Chondrocyte (in vitro differentiated cells): Measurements from ENCODE around the gene SLC5A6. TPM values are rescaled to one million over a fixed set of nuclear protein-coding genes. Genes with fewer than 3 reads are reported as not detected.
A peak's percentile ranks its signal among the peaks of the same experiment; 100 is the strongest.

Experiments
- DNase-seq: peaks from one replicate; pipeline ENCODE4 v3.0.0; 2021; ENCODE audit warnings: mixed read lengths, low spot score
- H3K27ac Mint-ChIP-seq: one replicate; pipeline ENCODE4 v1.8.0; 2021; ENCODE audit warnings: mild to moderate bottlenecking, moderate library complexity, mixed read lengths; ENCODE audit not compliant: unreplicated experiment
- H3K27me3 Mint-ChIP-seq: 2 replicates; pipeline ENCODE4 v1.8.0; 2021; ENCODE audit warnings: low read depth, mixed read lengths
- H3K36me3 Mint-ChIP-seq: 2 replicates; pipeline ENCODE4 v1.8.0; 2021; ENCODE audit warnings: low read depth, mixed read lengths
- H3K4me1 Mint-ChIP-seq: 2 replicates; pipeline ENCODE4 v1.8.0; 2021; ENCODE audit warnings: low read depth, mild to moderate bottlenecking, mixed read lengths
- H3K4me3 Mint-ChIP-seq: one replicate; pipeline ENCODE4 v1.8.0; 2021; ENCODE audit warnings: mild to moderate bottlenecking, moderate library complexity, mixed read lengths; ENCODE audit not compliant: unreplicated experiment
- H3K9me3 Mint-ChIP-seq: 2 replicates; pipeline ENCODE4 v1.8.0; 2021; ENCODE audit warnings: low read depth, mixed read lengths
- CTCF ChIP-seq: fragments of 200-600 bp; sonication (generic); IDR thresholded peaks from 2 replicates; pipeline ENCODE4 v1.5.0; 2021; ENCODE audit warnings: antibody characterized with exemption, mild to moderate bottlenecking, moderate library complexity
- total RNA-seq: library from RNA; stranded (reverse); gene quantifications from 3 replicates; pipeline ENCODE4 v1.2.1, GENCODE V29; 2021

Gene SLC5A6
- total RNA-seq, 1 donor from 2014 or later = 24.3 TPM

GRCh38 chr2:27241761-27242613, 29.9 kb upstream of the SLC5A6 start:
- TF ChIP-seq CTCF = no peak
- Mint-ChIP-seq H3K4me3 (no peak overlapping the region), H3K9me3 (no peaks in the 10 kb centered on the region), H3K4me1 (no peaks in the 10 kb centered on the region), H3K27ac (no peak overlapping the region), H3K36me3 (peaks cover 57% of the 10 kb centered on the region), H3K27me3 (no peaks in the 10 kb centered on the region)
- no peak for DNase-seq

GRCh38 chr2:27240406-27240805, 28.3 kb upstream of the SLC5A6 start:
- Mint-ChIP-seq H3K4me1 (no peaks in the 10 kb centered on the region), H3K27me3 (no peaks in the 10 kb centered on the region), H3K4me3 (no peak overlapping the region), H3K9me3 (no peaks in the 10 kb centered on the region), H3K27ac (no peak overlapping the region), H3K36me3 (peaks cover 68% of the 10 kb centered on the region)
- TF ChIP-seq CTCF = no peak
- DNase-seq = peak; percentile 68

GRCh38 chr2:27238976-27239375, 26.9 kb upstream of the SLC5A6 start:
- Mint-ChIP-seq H3K4me3 (no peak overlapping the region), H3K4me1 (no peaks in the 10 kb centered on the region), H3K27ac (no peak overlapping the region), H3K9me3 (no peaks in the 10 kb centered on the region), H3K27me3 (no peaks in the 10 kb centered on the region), H3K36me3 (peaks cover 76% of the 10 kb centered on the region)
- no peak for TF ChIP-seq CTCF
- DNase-seq = peak; percentile 72

- no peaks in the 10 kb centered on the region for H3K27me3 Mint-ChIP-seq
- H3K4me3 Mint-ChIP-seq = no peak overlapping the region
- peaks cover 76% of the 10 kb centered on the region for H3K36me3 Mint-ChIP-seq
- no peaks in the 10 kb centered on the region for H3K4me1 Mint-ChIP-seq
- no peak overlapping the region for H3K27ac Mint-ChIP-seq
- no peak for TF ChIP-seq CTCF
- no peaks in the 10 kb centered on the region for H3K9me3 Mint-ChIP-seq
- DNase-seq = peak; percentile 72
Measured at GRCh38 chr2:27237341-27237945, 25.4 kb upstream of the SLC5A6 start.

GRCh38 chr2:27236626-27237025, 24.6 kb upstream of the SLC5A6 start:
- peaks cover 73% of the 10 kb centered on the region for H3K36me3 Mint-ChIP-seq
- no peaks in the 10 kb centered on the region for H3K4me1 Mint-ChIP-seq
- no peak for TF ChIP-seq CTCF
- no peaks in the 10 kb centered on the region for H3K9me3 Mint-ChIP-seq
- no peak overlapping the region for H3K27ac Mint-ChIP-seq
- H3K27me3 Mint-ChIP-seq = no peaks in the 10 kb centered on the region
- peak; percentile 57 for DNase-seq
- no peak overlapping the region for H3K4me3 Mint-ChIP-seq
